NT2/D1 (cell line): ENCODE results near the gene SV2B.

Experiments
- SUZ12 ChIP-seq: IDR thresholded peaks from 2 replicates; pipeline ENCODE4 v1.6.1; 2011; ENCODE audit not compliant: insufficient read length, insufficient read depth; ENCODE audit errors: extremely low read depth
- YY1 ChIP-seq: IDR thresholded peaks from 2 replicates; pipeline ENCODE4 v1.6.1; 2011; ENCODE audit not compliant: insufficient read length, insufficient read depth
- ZNF274 ChIP-seq: IDR thresholded peaks from 2 replicates; pipeline ENCODE4 v1.6.1; 2011; ENCODE audit warnings: mild to moderate bottlenecking, low read depth, low read length

- no peak for TF ChIP-seq ZNF274
- TF ChIP-seq YY1, result no peak
- peak; percentile 53 for TF ChIP-seq SUZ12
Measured at GRCh38 chr15:91100814-91101607, 954 bp downstream of the SV2B start.
